ENCODE results near the gene QPRT. TPM values are rescaled to one million over a fixed set of nuclear protein-coding genes. Genes with fewer than 3 reads are reported as not detected.

QPRT gene
- total and polyA plus RNA-seq, 12 donors, result 3.8 to 34.1 (median 24.6) TPM

GRCh38 chr16:29742683-29743275, 63.8 kb downstream of the QPRT start:
- DNase-seq (no peak), ATAC-seq (no peak)
- TF ChIP-seq CTCF (IDR thresholded peaks at IDR 0.05), result no peak
- H3K27ac ChIP-seq, result no peak overlapping the region
- no peak overlapping the region for H3K4me3 ChIP-seq
- H3K36me3 ChIP-seq, result peaks cover 0 to 13% (median 0%) of the 10 kb centered on the region in 9 donors
- H3K27me3 ChIP-seq, result peaks cover 0 to 11% (median 0%) of the 10 kb centered on the region in 7 donors
- peaks cover 0 to under 1% (median 0%) of the 10 kb centered on the region in 11 donors for H3K9me3 ChIP-seq
- 81 to 88% methylated on average over 7 of the region's 7 CpGs for WGBS, 2 donors
- intact Hi-C loops (cut with DNase I), result no loop called here
- H3K4me1 ChIP-seq, result peaks cover 0 to 54% (median 0%) of the 10 kb centered on the region in 9 donors

GRCh38 chr16:29743475-29743826, 64.5 kb downstream of the QPRT start:
- WGBS, 2 donors, result 81 to 86% methylated on average over 5 of the region's 5 CpGs

DNA sequence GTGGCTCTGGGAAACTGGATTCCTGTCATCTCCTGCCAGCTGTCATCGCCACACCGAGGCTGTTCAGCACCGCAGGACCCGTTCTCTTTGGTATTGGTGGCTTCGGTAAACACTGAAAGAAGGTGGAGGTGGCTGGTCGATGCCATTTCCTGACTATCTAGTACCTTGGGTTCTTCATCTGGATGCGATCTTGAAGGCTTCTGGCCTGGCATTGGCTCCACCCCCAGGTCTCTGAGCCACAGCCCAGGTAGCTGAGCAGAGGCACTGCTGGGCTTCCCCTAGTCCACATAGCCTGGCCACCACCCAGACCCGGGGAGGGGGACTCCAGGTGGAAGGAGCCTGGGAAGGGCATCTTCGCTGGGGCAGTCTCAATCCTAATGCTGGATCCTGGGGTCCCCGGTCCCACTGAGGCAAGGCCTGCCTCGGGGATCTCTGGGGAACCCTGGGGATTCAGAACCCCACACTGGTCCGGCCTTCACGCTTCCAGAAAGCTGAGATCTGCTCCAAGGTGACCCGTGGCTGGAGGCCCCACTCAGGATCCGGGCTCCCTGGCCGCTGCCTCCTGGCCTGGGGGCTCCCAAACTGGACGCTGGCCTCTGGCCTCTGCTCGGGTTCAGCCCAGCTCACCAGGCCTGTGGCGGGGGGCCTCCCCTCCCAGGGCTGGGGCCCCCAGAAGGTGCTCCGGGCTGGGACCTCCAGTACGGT, 65.0 kb downstream of the QPRT start:
- TF ChIP-seq CTCF (IDR thresholded peaks at IDR 0.05), result no peak
- H3K27ac ChIP-seq, result peak overlapping the region in 1 of 10 donors; percentile 93
- no peak for DNase-seq
- peak in 1 of 8 donors; percentile 20 for ATAC-seq
- H3K9me3 ChIP-seq, result peaks cover 0 to 6% (median 0%) of the 10 kb centered on the region in 11 donors
- WGBS, 2 donors, result 77 to 82% methylated on average over 21 of the region's 21 CpGs
- H3K27me3 ChIP-seq, result peaks cover 0 to 11% (median 0%) of the 10 kb centered on the region in 7 donors
- peaks cover 0 to 42% (median 0%) of the 10 kb centered on the region in 9 donors for H3K4me1 ChIP-seq
- H3K4me3 ChIP-seq, result peak overlapping the region in 2 of 10 donors; percentile 39 to 72
- intact Hi-C loops (cut with DNase I), result no loop called here
- H3K36me3 ChIP-seq, result peaks cover 0 to 13% (median 0%) of the 10 kb centered on the region in 9 donors

More at GRCh38 chr16:29743475-29743826, 64.5 kb downstream of the QPRT start:
- ATAC-seq, result no peak
- DNase-seq, result no peak
- intact Hi-C loops (cut with DNase I), result no loop called here
- Histone ChIP-seq H3K9me3 (peaks cover 0 to 6% (median 0%) of the 10 kb centered on the region in 11 donors), H3K27ac (peak overlapping the region in 1 of 10 donors; percentile 93), H3K4me1 (peaks cover 0 to 47% (median 0%) of the 10 kb centered on the region in 9 donors), H3K27me3 (peaks cover 0 to 11% (median 0%) of the 10 kb centered on the region in 7 donors), H3K4me3 (peak overlapping the region in 1 of 10 donors; percentile 72), H3K36me3 (peaks cover 0 to 13% (median 0%) of the 10 kb centered on the region in 9 donors)
- no peak for TF ChIP-seq CTCF (IDR thresholded peaks at IDR 0.05)

GRCh38 chr16:29744541-29745101, 65.6 kb downstream of the QPRT start:
- Histone ChIP-seq H3K4me3 (peak overlapping the region in 4 of 10 donors; percentile 23 to 72 (median 38)), H3K4me1 (peaks cover 0 to 37% (median 0%) of the 10 kb centered on the region in 9 donors), H3K27me3 (peaks cover 0 to 11% (median 0%) of the 10 kb centered on the region in 7 donors), H3K36me3 (peaks cover 0 to 13% (median 0%) of the 10 kb centered on the region in 9 donors), H3K27ac (peak overlapping the region in 2 of 10 donors; percentile 62 to 93), H3K9me3 (peaks cover 0 to 6% (median 0%) of the 10 kb centered on the region in 11 donors)
- no peak for TF ChIP-seq CTCF (IDR thresholded peaks at IDR 0.05)
- intact Hi-C loops (cut with DNase I), result no loop called here
- WGBS, 2 donors, result 84 to 88% methylated on average over 20 of the region's 20 CpGs
- DNase-seq (no peak), ATAC-seq (peak in 1 of 8 donors; percentile 27)

Data from heart right ventricle (tissue), 16 donors.